ENCODE results near the gene AP1AR. TPM values are rescaled to one million over a fixed set of nuclear protein-coding genes. Genes with fewer than 3 reads are reported as not detected.
A peak's percentile ranks its signal among the peaks of the same experiment; 100 is the strongest.

The AP1AR gene
- total RNA-seq, 1 donor from 2014 or later = 15.4 TPM

DNA sequence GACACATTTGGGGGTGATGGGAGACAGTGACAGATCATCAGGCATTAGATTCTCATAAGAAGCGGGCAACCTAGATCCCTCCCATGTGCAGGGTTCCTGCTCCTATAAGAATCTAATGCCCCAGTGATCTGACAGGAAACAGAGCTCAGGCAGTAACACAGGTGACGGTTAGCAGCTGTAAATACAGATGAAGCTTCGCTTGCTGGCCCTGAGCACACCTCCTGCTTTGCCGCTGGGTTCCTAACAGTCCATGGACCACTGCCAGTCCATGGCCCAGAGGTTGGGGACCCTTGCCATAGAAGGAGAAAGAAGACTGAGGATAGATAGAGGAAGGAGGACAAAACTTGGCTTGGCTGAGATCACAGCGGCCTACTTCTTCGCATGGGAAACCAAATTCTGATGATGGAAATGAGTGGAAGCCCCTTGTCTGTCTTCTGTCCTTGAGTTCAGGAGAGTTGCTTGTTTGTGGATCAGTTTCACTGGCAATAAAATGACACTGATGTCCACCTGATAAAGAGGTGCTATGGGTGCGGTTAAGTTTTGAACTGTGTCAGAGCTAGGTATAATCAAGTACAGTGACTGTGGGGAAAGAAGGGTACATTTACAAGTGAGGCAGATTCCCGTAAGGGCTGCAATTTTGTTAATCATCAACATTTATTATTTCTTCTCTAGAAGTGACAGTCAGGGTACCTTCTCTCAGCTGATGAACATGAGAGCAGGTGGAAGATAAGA, 55.8 kb downstream of the AP1AR start:
- Mint-ChIP-seq H3K4me3 (peak overlapping the region; percentile 33), H3K27ac (no peak overlapping the region), H3K27me3 (ENCODE audit: low read depth) (no peaks in the 10 kb centered on the region), H3K9me3 (peaks cover 1% of the 10 kb centered on the region), H3K4me1 (peaks cover 23% of the 10 kb centered on the region), H3K36me3 (peaks cover 1% of the 10 kb centered on the region)
- TF ChIP-seq, protein P1, sequence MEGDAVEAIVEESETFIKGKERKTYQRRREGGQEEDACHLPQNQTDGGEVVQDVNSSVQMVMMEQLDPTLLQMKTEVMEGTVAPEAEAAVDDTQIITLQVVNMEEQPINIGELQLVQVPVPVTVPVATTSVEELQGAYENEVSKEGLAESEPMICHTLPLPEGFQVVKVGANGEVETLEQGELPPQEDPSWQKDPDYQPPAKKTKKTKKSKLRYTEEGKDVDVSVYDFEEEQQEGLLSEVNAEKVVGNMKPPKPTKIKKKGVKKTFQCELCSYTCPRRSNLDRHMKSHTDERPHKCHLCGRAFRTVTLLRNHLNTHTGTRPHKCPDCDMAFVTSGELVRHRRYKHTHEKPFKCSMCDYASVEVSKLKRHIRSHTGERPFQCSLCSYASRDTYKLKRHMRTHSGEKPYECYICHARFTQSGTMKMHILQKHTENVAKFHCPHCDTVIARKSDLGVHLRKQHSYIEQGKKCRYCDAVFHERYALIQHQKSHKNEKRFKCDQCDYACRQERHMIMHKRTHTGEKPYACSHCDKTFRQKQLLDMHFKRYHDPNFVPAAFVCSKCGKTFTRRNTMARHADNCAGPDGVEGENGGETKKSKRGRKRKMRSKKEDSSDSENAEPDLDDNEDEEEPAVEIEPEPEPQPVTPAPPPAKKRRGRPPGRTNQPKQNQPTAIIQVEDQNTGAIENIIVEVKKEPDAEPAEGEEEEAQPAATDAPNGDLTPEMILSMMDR (IDR thresholded peaks at IDR 0.05; ENCODE audit: unreplicated experiment) = no peak
- no peak for DNase-seq (ENCODE audit: low spot score in 2 of 2, unreplicated experiment in 2 of 2)

DNA sequence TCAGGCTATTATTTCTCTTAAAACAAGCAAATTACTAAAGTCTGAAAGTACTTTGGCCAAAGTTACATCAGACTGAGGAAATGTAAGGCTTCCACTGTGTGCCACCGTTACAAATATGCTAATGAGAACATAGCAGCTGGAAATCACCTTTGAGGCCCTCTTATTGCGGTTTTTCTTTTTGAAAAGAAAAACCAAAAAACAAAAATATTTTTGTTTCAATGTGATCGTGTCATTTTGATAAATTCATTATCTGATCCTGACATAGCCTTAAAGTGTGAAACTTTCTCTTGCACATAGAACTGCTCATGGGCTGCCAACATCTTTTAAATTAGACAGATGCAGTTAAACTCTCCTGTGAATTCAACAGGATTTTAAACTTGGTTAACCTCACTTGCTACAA, 56.9 kb downstream of the AP1AR start:
- Mint-ChIP-seq H3K36me3 (no peaks in the 10 kb centered on the region), H3K4me1 (peaks cover 17% of the 10 kb centered on the region), H3K4me3 (no peak overlapping the region), H3K27me3 (ENCODE audit: low read depth) (no peaks in the 10 kb centered on the region), H3K27ac (no peak overlapping the region), H3K9me3 (no peaks in the 10 kb centered on the region)
- TF ChIP-seq, protein P1 (IDR thresholded peaks at IDR 0.05; ENCODE audit: unreplicated experiment) = no peak
- no peak for DNase-seq (ENCODE audit: low spot score in 2 of 2, unreplicated experiment in 2 of 2)

DNA sequence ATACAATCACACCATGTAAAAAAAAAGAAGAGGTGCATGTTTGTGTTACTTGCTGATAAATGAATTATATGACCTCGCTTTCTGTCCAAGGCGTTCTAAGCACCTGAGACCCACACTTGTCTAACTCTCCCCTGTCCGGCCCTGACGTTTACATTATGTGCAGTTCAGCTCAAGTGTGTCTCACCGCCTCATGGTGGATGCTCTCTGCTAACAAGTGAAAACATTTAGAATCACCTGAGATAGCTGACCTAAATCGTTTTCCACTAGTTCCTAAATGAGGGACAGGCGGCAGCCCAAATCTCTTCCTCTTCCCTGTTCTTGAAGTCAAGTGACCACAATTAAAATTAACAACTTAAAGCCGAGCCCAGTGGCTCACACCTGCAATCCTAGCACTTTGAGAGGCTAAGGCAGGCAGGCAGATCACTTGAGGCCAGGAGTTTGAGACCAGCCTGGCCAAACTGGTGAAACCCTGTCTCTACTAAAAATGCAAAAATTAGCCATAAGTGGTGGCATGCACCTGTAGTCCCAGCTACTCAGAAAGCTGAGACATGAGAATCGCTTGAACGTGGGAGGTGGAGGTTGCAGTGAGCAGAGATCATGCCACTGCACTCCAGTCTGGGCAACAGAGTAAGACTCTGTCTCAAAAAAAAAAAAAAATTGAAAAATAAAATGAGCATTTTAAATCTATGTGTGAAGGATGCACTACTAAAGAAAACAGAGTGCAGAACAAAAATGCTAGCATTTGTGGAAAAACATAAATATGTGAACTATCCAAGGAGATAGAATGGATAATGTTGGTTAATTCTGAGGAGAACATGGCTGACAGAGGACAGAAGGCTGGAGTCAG, 58.0 kb downstream of the AP1AR start:
- TF ChIP-seq, protein P1 (IDR thresholded peaks at IDR 0.05; ENCODE audit: unreplicated experiment) = no peak
- H3K4me3 Mint-ChIP-seq = no peak overlapping the region
- DNase-seq (ENCODE audit: low spot score in 2 of 2, unreplicated experiment in 2 of 2) = no peak
- H3K9me3 Mint-ChIP-seq = no peaks in the 10 kb centered on the region
- no peak overlapping the region for H3K27ac Mint-ChIP-seq
- H3K4me1 Mint-ChIP-seq = peaks cover 7% of the 10 kb centered on the region
- H3K36me3 Mint-ChIP-seq = no peaks in the 10 kb centered on the region
- H3K27me3 Mint-ChIP-seq (ENCODE audit: low read depth) = no peaks in the 10 kb centered on the region

DNA sequence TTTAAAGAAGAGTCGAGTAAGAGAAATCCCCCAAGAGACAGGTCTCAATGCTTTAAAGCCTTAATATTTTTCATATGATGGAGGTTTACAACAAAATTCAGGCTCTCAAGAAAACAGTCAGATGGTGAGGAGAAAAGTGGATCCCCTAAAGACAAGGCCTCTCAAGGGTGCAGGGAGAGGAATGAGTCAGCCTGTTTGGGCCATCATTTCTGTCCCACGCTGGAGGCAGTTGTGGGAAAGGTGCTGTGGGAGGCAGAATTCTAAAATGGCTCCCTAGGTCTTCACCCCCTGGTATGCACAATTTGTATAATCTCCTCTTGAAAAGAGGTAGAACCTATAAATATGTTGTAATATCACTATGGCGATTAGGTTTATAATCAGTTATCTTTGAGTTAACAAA, 58.8 kb downstream of the AP1AR start:
- TF ChIP-seq, protein P1 (IDR thresholded peaks at IDR 0.05; ENCODE audit: unreplicated experiment) = no peak
- Mint-ChIP-seq H3K4me1 (peaks cover 3% of the 10 kb centered on the region), H3K36me3 (no peaks in the 10 kb centered on the region), H3K9me3 (no peaks in the 10 kb centered on the region), H3K4me3 (no peak overlapping the region), H3K27ac (no peak overlapping the region), H3K27me3 (ENCODE audit: low read depth) (no peaks in the 10 kb centered on the region)
- DNase-seq (ENCODE audit: low spot score in 2 of 2, unreplicated experiment in 2 of 2) = no peak

DNA sequence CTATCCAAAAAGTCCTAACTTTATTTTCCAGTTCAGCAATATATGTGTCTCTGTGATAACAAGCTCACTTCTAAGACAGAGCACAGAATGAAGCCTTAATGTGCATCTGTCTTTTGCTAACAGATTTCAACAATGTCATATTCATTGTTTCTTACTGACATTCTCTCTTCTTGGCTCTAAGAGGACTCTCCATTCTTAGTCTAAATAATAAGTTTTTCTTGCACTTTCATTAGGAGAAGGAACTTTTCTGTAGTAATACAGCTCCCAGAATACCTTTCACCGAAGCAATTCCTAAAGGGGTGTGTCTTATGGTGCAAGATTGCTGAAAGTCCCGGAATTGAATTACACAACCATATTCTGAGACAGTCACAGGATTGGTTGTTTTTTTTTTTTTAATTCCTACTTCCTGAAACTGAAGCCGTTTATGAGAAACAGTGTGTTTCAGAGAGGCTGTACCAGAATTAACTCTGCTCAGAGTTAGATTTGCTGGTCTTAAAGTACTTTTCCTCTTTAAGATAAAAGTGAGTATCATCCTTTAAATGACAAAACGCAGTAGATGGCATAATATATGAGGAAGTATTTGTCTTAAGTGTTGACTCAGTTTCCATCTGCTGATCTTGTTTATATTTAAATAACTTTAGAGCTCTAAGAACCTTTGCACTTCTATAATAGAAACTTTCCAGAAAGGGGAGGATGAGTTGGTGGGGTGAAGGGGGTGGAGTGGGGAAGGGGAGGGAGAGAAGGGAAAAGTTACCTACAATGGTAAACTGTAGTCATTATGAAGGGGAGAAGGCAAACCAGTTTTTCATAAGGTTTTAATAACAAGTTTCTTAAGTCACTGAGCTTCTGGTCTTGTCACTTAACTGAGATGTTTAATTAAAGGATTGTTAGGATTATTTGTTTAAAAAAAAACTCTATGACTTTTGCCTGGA, 65.6 kb downstream of the AP1AR start, which contains the start of gene ALPK1:
Gene ALPK1, plus strand, starts transcription at position 421 of the 932 bp plus-strand sequence.
- TF ChIP-seq, protein P1 (IDR thresholded peaks at IDR 0.05; ENCODE audit: unreplicated experiment) = no peak
- peak within 1 kb of the TSS; percentile 71 for H3K4me3 Mint-ChIP-seq
- no peak for DNase-seq (ENCODE audit: low spot score in 2 of 2, unreplicated experiment in 2 of 2)
- no peaks in the 10 kb centered on the region for H3K27me3 Mint-ChIP-seq (ENCODE audit: low read depth)
- no peaks in the 10 kb centered on the region for H3K36me3 Mint-ChIP-seq
- H3K4me1 Mint-ChIP-seq = peaks cover 24% of the 10 kb centered on the region
- H3K27ac Mint-ChIP-seq = peak within 1 kb of the TSS; percentile 96
- H3K9me3 Mint-ChIP-seq = no peaks in the 10 kb centered on the region
